Mucosa of descending colon (tissue), 3 donors: ENCODE results near the gene DPCD. TPM values are rescaled to one million over a fixed set of nuclear protein-coding genes. Genes with fewer than 3 reads are reported as not detected.
A peak's percentile ranks its signal among the peaks of the same experiment; 100 is the strongest.

Source experiments
- ATAC-seq: fragments of 200-7000 bp; cut with Tn5 transposase; one replicate; pipeline ENCODE4 v1.9.1; 2020; ENCODE audit warnings: mild to moderate bottlenecking, moderate library complexity
- DNase-seq, 3 donors: peaks; one replicate each; pipeline ENCODE4 v3.0.0-alpha.2; 2020
- H3K36me3 ChIP-seq: fragments of 200-600 bp; one replicate; pipeline ENCODE4 v1.8.0; 2021; ENCODE audit warnings: low read depth, mild to moderate bottlenecking
- H3K4me1 ChIP-seq: fragments of 200-600 bp; one replicate; pipeline ENCODE4 v1.8.0; 2021; ENCODE audit warnings: low read depth, mild to moderate bottlenecking
- H3K4me3 ChIP-seq: fragments of 200-600 bp; one replicate; pipeline ENCODE4 v1.8.0; 2021; ENCODE audit warnings: mild to moderate bottlenecking
- H3K9me3 ChIP-seq: fragments of 200-600 bp; one replicate; pipeline ENCODE4 v1.8.0; 2021; ENCODE audit warnings: mild to moderate bottlenecking
- intact Hi-C, 2 donors: fragments of 100-400 bp; cut with DNase I in 1 of 2; cut with micrococcal nuclease in 1 of 2; formaldehyde crosslinking; loops; one replicate each; pipeline versions ENCODE4 v1.11.0 to v1.11.1; 2022; cut with DNase I, micrococcal nuclease
- total RNA-seq, 3 donors: library from RNA; stranded (reverse); fragmentation: NEBNext Ultra II Directional in 2 of 3; extraction: Animal tissue kit (Norgen Biotek cat#: 25700) in 2 of 3; gene quantifications; one replicate each; pipeline versions ENCODE4 v1.2.1 to v1.2.4, GENCODE V29; 2021 to 2023
- TF ChIP-seq, protein P1 (sequence below): fragments of 200-600 bp; IDR thresholded peaks from one replicate; pipeline ENCODE4 v1.8.0; 2022; ENCODE audit warnings: antibody characterized with exemption, mild to moderate bottlenecking
- donor health status: DM: no; HTN: no; CAD: no; lungs with moderate emphysema.
- donor health status: DM: no; HTN: no; CAD: no.
- donor health status: DM: no; HTN: yes; CAD: no.

Gene DPCD
- total RNA-seq, 3 donors from 2014 or later = 6.8 to 12.3 (median 9.9) TPM

DNA sequence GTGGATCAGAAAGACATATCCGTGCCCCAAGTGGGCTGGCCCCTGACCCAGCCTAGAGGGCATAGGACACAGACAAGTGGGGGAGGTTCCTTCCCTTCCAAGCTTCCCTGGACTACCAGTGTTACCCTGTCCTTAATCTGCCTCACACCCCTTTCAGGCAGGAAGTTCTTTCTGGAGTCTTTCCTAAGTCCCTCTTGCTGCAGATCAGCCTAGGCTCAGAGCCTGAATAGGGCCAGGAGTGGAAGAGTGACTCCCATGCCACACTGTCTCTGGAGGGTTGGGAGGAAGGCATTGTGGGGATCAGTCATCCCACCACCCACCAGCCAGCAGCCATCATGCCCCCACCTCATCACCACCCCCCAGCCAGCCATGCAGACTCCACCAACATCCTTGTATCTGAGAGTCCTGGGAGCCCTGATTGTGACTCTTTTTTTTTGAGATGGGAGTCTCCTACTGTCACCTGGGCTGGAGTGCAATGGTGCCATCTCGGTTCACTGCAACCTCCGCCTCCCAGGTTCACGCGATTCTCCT, 22.7 kb upstream of the DPCD start:
- DNase-seq (no peak), ATAC-seq (no peak)
- no peaks in the 10 kb centered on the region for H3K36me3 ChIP-seq
- TF ChIP-seq, protein P1, sequence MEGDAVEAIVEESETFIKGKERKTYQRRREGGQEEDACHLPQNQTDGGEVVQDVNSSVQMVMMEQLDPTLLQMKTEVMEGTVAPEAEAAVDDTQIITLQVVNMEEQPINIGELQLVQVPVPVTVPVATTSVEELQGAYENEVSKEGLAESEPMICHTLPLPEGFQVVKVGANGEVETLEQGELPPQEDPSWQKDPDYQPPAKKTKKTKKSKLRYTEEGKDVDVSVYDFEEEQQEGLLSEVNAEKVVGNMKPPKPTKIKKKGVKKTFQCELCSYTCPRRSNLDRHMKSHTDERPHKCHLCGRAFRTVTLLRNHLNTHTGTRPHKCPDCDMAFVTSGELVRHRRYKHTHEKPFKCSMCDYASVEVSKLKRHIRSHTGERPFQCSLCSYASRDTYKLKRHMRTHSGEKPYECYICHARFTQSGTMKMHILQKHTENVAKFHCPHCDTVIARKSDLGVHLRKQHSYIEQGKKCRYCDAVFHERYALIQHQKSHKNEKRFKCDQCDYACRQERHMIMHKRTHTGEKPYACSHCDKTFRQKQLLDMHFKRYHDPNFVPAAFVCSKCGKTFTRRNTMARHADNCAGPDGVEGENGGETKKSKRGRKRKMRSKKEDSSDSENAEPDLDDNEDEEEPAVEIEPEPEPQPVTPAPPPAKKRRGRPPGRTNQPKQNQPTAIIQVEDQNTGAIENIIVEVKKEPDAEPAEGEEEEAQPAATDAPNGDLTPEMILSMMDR = no peak
- no peak overlapping the region for H3K4me3 ChIP-seq
- H3K4me1 ChIP-seq = peaks cover 2% of the 10 kb centered on the region
- intact Hi-C loops = loop anchor here in 1 of 2 donors (10.0 kb wide), 1 partner anchor 291 kb away; no protein-coding TSS in a partner anchor
- no peaks in the 10 kb centered on the region for H3K9me3 ChIP-seq

DNA sequence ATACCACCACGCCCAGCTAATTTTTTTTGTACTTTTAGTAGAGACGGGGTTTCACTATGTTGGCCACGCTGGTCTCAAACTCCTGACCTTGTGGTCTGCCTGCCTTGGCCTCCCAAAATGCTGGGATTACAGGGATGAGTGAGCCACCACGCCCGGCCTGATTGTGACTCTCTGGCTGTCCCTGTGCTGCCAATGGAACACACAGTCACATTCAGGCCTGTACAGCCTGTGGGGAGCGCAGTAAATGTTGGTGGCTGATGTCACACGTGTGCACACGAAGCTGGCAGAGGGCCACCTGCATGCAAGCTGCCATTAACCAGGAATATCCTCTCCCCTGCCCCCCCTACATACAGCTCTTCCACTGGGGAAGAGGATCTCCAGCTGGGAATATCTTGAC, 22.2 kb upstream of the DPCD start:
- Histone ChIP-seq H3K4me3 (no peak overlapping the region), H3K4me1 (peaks cover 7% of the 10 kb centered on the region), H3K9me3 (no peaks in the 10 kb centered on the region), H3K36me3 (no peaks in the 10 kb centered on the region)
- ATAC-seq (no peak), DNase-seq (no peak)
- intact Hi-C loops = loop anchor here in 1 of 2 donors (10.0 kb wide), 1 partner anchor 291 kb away; no protein-coding TSS in a partner anchor
- TF ChIP-seq, protein P1 = no peak

DNA sequence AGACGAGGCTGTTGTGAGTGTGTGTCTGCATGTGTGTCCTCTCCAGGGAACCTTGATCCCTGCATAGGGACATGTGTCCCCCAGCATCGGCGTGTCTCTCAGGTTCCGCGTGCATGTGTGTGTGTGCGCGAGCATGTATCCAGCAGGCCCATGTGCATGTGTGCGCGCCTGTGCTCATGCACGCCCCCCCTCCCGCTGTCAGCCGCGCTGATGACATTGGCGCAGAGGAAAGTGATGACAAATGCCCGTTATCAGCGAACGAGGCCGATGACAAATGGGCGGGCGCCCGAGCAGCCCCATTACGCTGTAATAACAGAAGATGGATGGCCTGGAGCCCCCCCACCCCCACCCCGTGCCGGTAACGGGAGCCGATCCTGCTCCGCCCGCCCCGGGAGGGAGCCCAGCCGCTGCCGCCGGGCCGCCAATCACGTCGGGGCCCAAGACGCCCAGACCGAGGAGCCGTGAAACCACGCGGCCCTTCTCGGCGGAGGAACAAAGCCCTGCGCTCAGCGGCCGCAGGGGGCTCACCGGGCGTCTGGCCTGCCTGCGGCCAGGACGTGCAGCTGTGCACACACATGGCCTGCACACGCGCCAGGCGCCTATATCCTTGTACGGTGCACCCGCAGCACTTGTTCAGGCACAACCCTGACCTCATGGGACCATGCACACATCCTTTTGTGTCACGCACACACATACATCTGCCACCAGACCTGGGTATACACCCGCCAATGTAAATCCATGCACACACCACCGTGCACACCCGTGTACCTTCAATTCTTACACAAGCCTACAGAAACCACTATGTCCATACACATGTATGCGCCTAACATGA, 21.6 kb upstream of the DPCD start:
- H3K36me3 ChIP-seq = no peaks in the 10 kb centered on the region
- TF ChIP-seq, protein P1 = no peak
- no peak overlapping the region for H3K4me3 ChIP-seq
- no peak for DNase-seq
- H3K9me3 ChIP-seq = no peaks in the 10 kb centered on the region
- ATAC-seq = peak; percentile 1
- H3K4me1 ChIP-seq = peaks cover 7% of the 10 kb centered on the region
- intact Hi-C loops = loop anchor here in 1 of 2 donors (10.0 kb wide), 1 partner anchor 292 kb away; no protein-coding TSS in a partner anchor

DNA sequence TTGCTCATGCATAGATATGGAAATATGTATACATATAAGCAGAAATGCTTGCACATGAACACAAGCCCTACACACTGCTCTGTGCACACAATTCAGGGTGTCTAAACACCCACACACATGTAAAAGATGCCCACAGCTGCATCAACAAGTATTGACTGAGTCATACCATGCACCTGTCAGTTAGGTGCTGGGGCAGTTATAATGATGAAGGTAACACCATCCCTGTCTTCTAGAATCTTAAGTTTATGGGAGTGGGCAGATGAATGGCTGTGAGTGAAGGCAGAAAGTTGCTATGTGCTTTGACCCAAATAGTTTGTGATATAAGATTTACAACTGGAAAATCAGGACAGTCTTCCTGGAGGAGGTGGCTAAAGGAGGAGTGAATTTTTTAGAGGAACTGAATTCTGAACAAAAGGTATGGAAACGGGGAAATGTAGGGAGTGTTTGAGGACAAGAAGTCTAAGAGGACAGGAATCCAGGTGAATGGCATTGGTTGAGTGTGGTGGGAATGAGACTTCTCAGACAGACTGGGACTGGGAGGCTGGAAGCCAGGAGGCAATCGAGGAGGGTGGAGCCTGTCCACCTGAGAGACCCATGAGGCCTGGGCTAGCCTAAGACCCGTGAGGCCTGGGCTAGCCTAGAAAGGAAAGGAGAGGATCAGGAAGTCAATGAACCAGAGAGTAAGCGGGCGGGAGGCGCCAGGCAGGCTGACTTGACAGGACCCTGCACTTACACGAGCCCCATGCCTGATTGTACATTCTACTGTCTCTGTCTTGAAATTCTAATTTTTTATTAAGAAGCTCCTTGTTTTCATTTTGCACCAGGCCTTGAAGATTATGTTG, 20.7 kb upstream of the DPCD start:
- TF ChIP-seq, protein P1 = no peak
- Histone ChIP-seq H3K4me3 (no peak overlapping the region), H3K4me1 (peaks cover 7% of the 10 kb centered on the region), H3K9me3 (no peaks in the 10 kb centered on the region), H3K36me3 (no peaks in the 10 kb centered on the region)
- intact Hi-C loops = loop anchor here in 1 of 2 donors (10.0 kb wide), 1 partner anchor 293 kb away; no protein-coding TSS in a partner anchor
- ATAC-seq (no peak), DNase-seq (no peak)

DNA sequence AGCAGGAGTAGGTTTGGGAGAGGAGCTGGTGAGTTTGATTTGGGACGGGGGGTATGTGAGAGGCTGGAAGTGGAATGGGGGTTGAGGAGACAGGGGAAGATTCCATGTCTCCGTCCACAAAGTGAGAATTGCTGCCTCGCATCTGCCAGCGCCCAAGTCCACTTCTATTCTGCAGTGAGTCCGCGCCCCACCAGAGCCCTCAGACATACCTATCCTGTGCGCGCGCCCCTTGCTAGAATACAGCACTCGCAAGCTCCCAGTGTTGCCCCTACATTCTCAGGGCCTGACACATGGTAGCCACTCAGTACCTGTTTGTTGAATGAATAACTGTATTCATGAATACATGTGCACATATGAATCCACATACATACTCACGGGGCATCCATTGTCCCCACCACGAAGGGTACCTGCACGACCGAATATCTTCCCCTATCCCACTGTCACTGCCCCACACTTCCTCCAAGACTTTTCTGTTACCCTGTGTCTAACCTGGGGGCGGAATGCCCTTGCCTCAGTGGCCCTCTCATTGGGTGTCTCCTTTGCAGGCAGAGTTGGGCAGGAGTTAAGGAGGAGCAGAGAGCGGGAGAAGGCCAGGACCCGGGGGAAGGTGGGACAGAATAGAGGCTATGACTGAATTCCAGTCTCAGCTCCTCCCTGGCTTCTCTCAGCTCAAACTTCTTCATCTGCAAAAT, 19.9 kb upstream of the DPCD start:
- peaks cover 7% of the 10 kb centered on the region for H3K4me1 ChIP-seq
- H3K9me3 ChIP-seq = peaks cover 6% of the 10 kb centered on the region
- H3K36me3 ChIP-seq = no peaks in the 10 kb centered on the region
- TF ChIP-seq, protein P1 = no peak
- no peak for ATAC-seq
- intact Hi-C loops = loop anchor here in 1 of 2 donors (10.0 kb wide), 1 partner anchor 293 kb away; no protein-coding TSS in a partner anchor
- DNase-seq = no peak
- H3K4me3 ChIP-seq = no peak overlapping the region
